T-helper 17 cell (primary cell): ENCODE measurements around the gene MYH11. TPM values are rescaled to one million over a fixed set of nuclear protein-coding genes. Genes with fewer than 3 reads are reported as not detected.

Source experiments
- ATAC-seq: fragments of 150-1000 bp; cut with Tn5 transposase; 2 replicates; pipeline ENCODE4 v1.10.0; 2021; ENCODE audit warnings: mild to moderate bottlenecking, moderate library complexity
- DNase-seq, 3 donors: peaks; one replicate each; pipeline versions ENCODE4 v3.0.0 to v3.0.0-alpha.2; 2020 to 2021
- H3K9me3 ChIP-seq: one replicate; pipeline ENCODE4 v1.7.0; 2013; ENCODE audit warnings: low read length, mild to moderate bottlenecking; ENCODE audit not compliant: control insufficient read depth, poor library complexity, severe bottlenecking
- H3K27ac Mint-ChIP-seq: one replicate; pipeline ENCODE4 v1.8.0; 2022; ENCODE audit warnings: mild to moderate bottlenecking, moderate library complexity, mixed read lengths
- H3K27me3 Mint-ChIP-seq: one replicate; pipeline ENCODE4 v1.8.0; 2022; ENCODE audit warnings: mixed read lengths
- H3K36me3 Mint-ChIP-seq: one replicate; pipeline ENCODE4 v1.8.0; 2022; ENCODE audit warnings: low read depth, mixed read lengths
- H3K4me1 Mint-ChIP-seq: one replicate; pipeline ENCODE4 v1.8.0; 2022; ENCODE audit warnings: mild to moderate bottlenecking, mixed read lengths
- H3K4me3 Mint-ChIP-seq: one replicate; pipeline ENCODE4 v1.8.0; 2022; ENCODE audit warnings: mild to moderate bottlenecking, moderate library complexity, mixed read lengths
- total RNA-seq, 4 donors: library from RNA in 2 of 4; stranded (reverse) in 2 of 4; gene quantifications; one replicate each; pipeline ENCODE4 v1.2.3 and lab custom pipeline; 2022 to 2026

Gene MYH11
- total RNA-seq, 2 donors from 2014 or later: 0.22 to 0.29 TPM

DNA sequence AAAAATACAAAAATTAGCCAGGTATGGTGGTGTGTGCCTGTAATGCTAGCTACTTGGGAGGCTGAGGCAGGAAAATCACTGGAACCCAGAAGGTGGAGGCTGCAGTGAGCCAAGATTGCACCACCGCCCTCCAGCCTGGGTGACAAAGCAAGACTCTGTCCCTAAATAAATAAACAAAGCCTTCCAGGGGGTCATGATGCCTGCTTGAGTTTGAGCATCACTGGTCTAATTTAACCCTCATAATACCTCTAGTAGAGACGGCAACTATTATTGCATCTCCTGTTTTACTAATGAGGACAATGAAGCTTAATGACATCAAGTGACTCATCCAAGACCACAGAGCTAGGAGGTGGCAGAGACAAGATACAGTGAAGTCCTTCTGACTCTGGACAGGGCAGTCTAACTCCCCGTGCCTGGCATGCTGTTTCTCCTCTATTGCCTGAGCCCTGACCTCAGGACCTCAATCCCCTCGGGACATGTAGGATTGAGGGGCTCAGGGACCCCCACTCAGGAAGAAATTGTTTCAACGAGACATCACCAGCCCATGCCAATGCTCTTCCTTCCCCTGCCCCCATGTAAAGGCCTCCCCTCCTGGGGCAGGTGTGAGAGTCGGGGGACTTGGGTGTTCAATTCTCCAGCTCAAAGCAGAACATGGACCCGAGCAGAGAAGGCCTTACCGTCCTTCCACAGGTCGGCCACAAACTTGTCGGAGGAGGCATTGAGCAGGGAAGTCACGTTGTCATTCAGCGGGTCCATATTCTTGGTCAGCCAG lies 103.9 kb downstream of the MYH11 start:
- H3K27ac Mint-ChIP-seq: no peak overlapping the region
- no peak for ATAC-seq
- no peaks in the 10 kb centered on the region for H3K9me3 ChIP-seq
- no peaks in the 10 kb centered on the region for H3K27me3 Mint-ChIP-seq
- peaks cover 5% of the 10 kb centered on the region for H3K36me3 Mint-ChIP-seq
- no peak for DNase-seq
- H3K4me3 Mint-ChIP-seq: no peak overlapping the region
- peaks cover 3% of the 10 kb centered on the region for H3K4me1 Mint-ChIP-seq

DNA sequence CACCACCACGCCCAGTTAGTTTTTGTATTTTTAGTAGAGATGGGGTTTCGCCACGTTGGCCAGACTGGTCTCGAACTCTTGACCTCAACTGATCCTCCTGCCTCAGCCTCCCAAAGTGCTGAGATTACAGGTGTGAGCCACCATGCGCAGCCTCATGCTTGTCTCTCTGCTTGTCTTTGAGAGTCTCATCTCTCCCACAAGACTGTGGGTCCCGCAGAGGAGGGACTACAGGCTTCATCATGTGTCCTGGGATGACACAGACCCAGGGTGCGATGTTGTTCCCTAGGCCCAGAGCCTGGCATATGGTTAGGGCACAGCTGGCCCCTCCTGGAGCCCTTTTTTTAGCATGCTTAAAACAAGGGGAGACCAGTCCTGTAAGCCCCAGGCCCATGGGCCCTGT lies 104.9 kb downstream of the MYH11 start:
- ATAC-seq: no peak
- no peaks in the 10 kb centered on the region for H3K9me3 ChIP-seq
- peaks cover 3% of the 10 kb centered on the region for H3K4me1 Mint-ChIP-seq
- H3K27me3 Mint-ChIP-seq: no peaks in the 10 kb centered on the region
- H3K36me3 Mint-ChIP-seq: peaks cover 8% of the 10 kb centered on the region
- DNase-seq: no peak
- H3K4me3 Mint-ChIP-seq: no peak overlapping the region
- no peak overlapping the region for H3K27ac Mint-ChIP-seq

DNA sequence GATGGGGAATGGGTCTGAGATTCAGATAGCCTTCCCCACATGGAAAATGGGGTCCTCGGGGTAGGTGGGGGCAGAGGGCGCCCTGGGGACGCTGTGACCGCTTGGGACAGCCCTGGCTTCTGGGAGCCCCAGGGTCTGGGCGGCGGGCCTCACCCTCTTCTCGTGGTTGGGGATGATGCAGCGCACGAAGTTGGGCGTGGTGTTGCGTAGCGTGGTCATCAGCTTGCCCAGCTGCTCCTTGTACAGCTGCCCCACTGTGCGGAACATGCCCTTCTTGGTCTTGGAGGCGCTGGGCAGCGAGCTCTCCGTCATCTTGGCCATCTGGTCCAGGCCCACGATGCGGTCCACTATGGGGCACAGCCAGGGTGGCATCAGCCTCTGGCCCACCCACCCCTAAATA lies 106.8 kb downstream of the MYH11 start:
- Mint-ChIP-seq H3K27me3 (no peaks in the 10 kb centered on the region), H3K36me3 (peaks cover 8% of the 10 kb centered on the region), H3K27ac (no peak overlapping the region), H3K4me1 (peaks cover 3% of the 10 kb centered on the region), H3K4me3 (no peak overlapping the region)
- no peak for ATAC-seq
- no peaks in the 10 kb centered on the region for H3K9me3 ChIP-seq
- DNase-seq: no peak

DNA sequence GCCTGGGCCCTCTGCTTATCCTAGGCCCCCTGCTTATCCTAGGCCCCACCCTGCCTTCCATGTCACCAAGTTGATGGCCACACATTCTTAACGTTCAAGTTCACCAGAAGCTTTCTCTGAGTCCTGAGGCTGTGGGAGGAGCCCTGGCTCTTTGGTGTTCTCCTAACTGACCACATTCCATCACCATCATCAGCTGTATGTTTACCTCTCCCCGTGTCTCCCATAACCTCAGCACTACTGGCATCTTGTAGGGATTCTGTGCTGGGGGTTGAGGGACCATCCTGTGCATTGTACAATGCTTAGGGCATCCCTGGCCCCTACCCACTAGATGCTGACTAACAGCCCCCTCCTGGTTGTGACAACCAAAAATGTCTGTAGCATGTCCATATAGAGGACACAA lies 107.5 kb downstream of the MYH11 start:
- H3K4me3 Mint-ChIP-seq: no peak overlapping the region
- H3K36me3 Mint-ChIP-seq: peaks cover 8% of the 10 kb centered on the region
- ATAC-seq: no peak
- no peaks in the 10 kb centered on the region for H3K9me3 ChIP-seq
- no peak for DNase-seq
- no peak overlapping the region for H3K27ac Mint-ChIP-seq
- no peaks in the 10 kb centered on the region for H3K27me3 Mint-ChIP-seq
- peaks cover 3% of the 10 kb centered on the region for H3K4me1 Mint-ChIP-seq

DNA sequence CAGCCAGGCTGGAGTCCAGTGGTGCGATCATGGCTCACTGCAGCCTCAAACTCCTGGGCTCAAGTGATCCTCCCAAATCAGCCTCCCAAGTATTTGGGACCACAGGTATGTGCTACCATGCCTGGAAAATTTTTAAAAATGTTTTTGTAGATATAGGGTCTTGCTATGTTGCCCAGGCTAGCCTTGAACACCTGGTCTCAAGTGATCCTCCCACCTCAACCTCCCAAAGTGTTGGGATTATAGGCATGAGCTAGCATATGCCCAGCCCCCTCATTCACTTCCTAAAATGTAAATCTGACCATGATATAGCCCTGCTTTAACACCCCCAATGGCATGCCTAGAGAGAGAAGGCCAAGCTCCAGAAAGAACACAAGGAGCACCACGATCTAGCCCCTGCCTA lies 108.2 kb downstream of the MYH11 start:
- H3K4me1 Mint-ChIP-seq: peaks cover 3% of the 10 kb centered on the region
- DNase-seq (no peak), ATAC-seq (no peak)
- H3K36me3 Mint-ChIP-seq: peaks cover 8% of the 10 kb centered on the region
- H3K4me3 Mint-ChIP-seq: no peak overlapping the region
- no peaks in the 10 kb centered on the region for H3K9me3 ChIP-seq
- no peaks in the 10 kb centered on the region for H3K27me3 Mint-ChIP-seq
- H3K27ac Mint-ChIP-seq: no peak overlapping the region

DNA sequence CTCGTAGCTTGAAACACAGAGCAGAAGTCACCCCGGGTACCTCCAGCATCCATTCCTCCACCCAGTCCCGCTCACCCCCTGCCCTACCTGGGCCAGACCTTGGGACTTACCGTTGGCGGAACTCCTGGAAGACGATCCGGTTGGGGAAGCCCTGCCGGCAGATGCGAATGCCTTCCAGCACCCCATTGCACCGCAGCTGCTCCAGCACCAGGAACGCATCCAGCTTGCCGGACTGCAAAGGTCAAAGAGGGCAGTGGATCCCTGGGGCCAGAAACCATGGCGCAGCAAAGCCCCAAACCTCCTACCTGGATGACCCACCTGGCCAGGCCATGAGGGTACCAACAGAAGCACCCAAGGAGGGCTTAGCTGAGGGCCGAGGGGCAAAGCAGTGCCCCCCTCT lies 108.9 kb downstream of the MYH11 start:
- no peaks in the 10 kb centered on the region for H3K27me3 Mint-ChIP-seq
- no peak for DNase-seq
- H3K36me3 Mint-ChIP-seq: peaks cover 8% of the 10 kb centered on the region
- peaks cover 3% of the 10 kb centered on the region for H3K4me1 Mint-ChIP-seq
- H3K27ac Mint-ChIP-seq: no peak overlapping the region
- H3K9me3 ChIP-seq: no peaks in the 10 kb centered on the region
- ATAC-seq: no peak
- H3K4me3 Mint-ChIP-seq: no peak overlapping the region

DNA sequence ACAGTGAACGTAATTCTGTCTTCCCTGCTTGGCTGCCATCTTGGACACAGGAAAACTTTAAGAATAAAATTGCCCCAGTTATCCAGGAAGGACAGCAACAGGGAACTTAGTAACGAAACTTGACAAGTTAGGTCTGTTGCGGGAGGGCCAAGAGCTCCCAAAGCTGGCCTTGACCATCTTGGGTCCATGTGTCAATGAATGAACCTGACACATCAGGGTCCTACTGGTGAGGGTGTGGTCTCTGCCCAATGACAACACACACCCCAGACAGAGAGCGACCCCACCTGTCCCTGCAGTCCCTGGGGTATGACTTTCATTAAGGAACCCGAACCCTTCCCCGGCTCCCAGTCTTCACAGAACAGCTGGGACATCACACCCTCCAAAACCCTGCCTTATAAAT lies 110.5 kb downstream of the MYH11 start:
- DNase-seq: no peak
- H3K27me3 Mint-ChIP-seq: no peaks in the 10 kb centered on the region
- H3K4me1 Mint-ChIP-seq: peaks cover 3% of the 10 kb centered on the region
- H3K9me3 ChIP-seq: peaks cover 2% of the 10 kb centered on the region
- H3K36me3 Mint-ChIP-seq: peaks cover 8% of the 10 kb centered on the region
- H3K27ac Mint-ChIP-seq: no peak overlapping the region
- no peak for ATAC-seq
- no peak overlapping the region for H3K4me3 Mint-ChIP-seq

DNA sequence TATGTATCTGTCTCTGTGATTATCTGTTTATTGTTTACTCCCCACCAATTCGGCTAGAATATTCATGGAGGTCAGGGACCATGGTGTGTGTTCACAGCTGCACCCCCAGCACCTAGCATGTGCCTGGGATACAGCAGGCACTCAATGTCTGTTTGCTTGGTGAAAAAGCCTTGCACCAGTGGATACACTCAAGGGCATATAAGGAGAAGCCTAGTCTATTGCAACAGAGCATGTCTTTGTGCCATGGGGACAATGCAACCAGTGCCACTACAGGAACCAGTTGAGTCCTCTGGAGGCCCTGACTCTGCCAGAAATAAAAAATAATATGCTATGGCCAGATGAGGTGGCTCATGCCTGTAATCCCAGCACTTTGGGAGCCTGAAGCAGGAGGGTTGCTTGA lies 113.2 kb downstream of the MYH11 start:
- H3K4me3 Mint-ChIP-seq: no peak overlapping the region
- H3K9me3 ChIP-seq: peaks cover 2% of the 10 kb centered on the region
- DNase-seq: no peak
- H3K4me1 Mint-ChIP-seq: peaks cover 2% of the 10 kb centered on the region
- H3K27me3 Mint-ChIP-seq: no peaks in the 10 kb centered on the region
- no peak for ATAC-seq
- H3K27ac Mint-ChIP-seq: no peak overlapping the region
- H3K36me3 Mint-ChIP-seq: peaks cover 8% of the 10 kb centered on the region

DNA sequence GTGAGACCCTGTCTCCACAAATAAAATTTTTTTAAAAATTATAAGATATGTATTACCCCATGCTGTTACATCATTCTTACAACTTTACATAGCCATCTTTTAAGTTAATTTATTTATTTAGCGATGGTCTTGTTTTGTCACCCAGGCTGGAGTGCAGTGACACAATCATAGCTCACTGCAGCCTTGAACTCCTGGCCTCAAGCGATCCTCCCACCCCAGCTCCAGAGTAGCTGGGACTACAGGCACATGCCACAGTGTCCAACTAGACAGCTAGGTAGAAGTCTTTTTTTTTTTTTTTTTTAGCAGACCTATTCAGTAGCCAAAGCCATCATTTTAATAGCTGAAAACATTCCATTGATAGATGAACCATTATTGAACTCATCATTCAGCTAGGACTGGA lies 114.1 kb downstream of the MYH11 start:
- H3K27me3 Mint-ChIP-seq: no peaks in the 10 kb centered on the region
- H3K36me3 Mint-ChIP-seq: peaks cover 5% of the 10 kb centered on the region
- H3K4me3 Mint-ChIP-seq: no peak overlapping the region
- no peak for DNase-seq
- peaks cover 2% of the 10 kb centered on the region for H3K4me1 Mint-ChIP-seq
- no peak overlapping the region for H3K27ac Mint-ChIP-seq
- ATAC-seq: no peak
- H3K9me3 ChIP-seq: peaks cover 2% of the 10 kb centered on the region

DNA sequence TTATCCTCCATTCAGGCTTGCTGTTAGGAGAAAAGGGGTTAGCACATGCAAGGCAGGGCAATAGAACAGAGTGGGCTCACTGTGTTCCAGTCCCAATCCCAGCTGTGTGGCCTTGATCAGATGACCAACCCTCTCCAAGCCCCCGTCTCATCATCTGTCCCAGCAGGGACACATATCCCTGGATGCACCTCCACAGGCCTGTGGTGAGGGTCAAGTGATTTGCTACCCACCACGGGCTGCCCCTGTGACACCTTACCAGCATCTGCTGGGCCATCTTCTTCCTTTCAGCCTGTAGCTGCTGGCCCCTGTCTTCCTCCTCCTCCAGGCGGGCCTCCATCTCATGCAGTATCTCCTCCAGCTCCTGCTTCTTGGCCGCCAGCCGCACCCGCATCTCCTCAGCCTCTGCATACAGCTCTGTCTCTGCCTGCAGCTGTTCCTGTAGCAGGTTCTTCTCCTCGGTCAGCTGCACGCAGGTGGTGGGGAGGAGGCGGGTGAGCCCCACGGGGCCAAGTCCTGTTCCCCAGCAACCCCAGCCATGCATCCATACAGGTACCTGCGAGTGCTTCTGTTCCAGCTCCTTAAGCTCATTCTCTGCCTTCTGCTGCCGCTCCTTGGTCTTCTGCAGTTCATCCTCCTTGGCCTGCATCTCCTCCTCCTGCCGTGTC lies 115.5 kb downstream of the MYH11 start:
- no peak overlapping the region for H3K27ac Mint-ChIP-seq
- no peak for DNase-seq
- no peaks in the 10 kb centered on the region for H3K27me3 Mint-ChIP-seq

DNA sequence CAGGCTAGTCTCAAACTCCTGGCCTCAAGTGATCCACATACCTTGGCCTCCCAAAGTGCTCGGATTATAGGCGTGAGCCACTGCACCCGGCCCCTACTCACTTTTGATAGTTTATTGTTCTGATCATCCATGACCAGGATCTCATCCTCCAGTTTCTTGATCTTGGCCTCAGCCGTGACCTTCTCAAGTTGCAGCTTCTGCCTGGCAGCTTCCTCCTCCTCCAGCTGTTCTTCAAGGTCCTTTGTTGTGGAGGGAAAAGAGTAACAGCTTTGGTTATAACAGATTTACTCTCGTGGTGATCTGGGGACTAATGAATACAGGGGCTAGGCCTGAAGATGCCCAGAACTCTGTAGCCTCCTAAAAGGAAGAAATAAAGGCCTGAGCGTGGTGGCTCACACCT lies 116.9 kb downstream of the MYH11 start:
- Mint-ChIP-seq H3K36me3 (peaks cover 6% of the 10 kb centered on the region), H3K27ac (no peak overlapping the region), H3K27me3 (no peaks in the 10 kb centered on the region), H3K4me3 (no peak overlapping the region), H3K4me1 (peaks cover 7% of the 10 kb centered on the region)
- ATAC-seq (no peak), DNase-seq (no peak)
- peaks cover 2% of the 10 kb centered on the region for H3K9me3 ChIP-seq

More for the DNA sequence above, 115.5 kb downstream of the MYH11 start:
- Mint-ChIP-seq H3K4me3 (no peak overlapping the region), H3K36me3 (peaks cover 6% of the 10 kb centered on the region), H3K4me1 (peaks cover 2% of the 10 kb centered on the region)
- no peak for ATAC-seq
- H3K9me3 ChIP-seq: peaks cover 2% of the 10 kb centered on the region

DNA sequence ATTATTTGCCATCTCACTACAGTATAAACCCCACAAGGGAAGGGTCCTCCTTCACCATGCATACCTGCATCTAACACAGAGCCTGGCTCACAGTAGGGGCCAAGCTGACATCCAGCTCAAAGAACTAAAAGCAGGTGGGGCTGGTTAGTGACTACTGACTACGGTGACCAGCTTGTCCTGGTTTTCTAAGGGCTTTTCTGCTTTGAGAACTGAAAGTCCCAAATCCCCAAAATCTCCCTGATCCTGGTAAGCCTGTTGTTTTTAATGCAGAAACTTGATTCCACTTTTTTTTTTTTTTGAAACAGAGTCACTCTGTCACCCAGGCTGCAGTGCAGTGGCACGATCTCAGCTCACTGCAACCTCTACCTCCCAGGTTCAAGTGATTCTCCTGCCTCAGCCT lies 117.4 kb downstream of the MYH11 start:
- DNase-seq (no peak), ATAC-seq (no peak)
- Mint-ChIP-seq H3K36me3 (peaks cover 6% of the 10 kb centered on the region), H3K4me1 (peaks cover 7% of the 10 kb centered on the region), H3K27ac (no peak overlapping the region), H3K27me3 (no peaks in the 10 kb centered on the region), H3K4me3 (no peak overlapping the region)
- H3K9me3 ChIP-seq: peaks cover 2% of the 10 kb centered on the region

DNA sequence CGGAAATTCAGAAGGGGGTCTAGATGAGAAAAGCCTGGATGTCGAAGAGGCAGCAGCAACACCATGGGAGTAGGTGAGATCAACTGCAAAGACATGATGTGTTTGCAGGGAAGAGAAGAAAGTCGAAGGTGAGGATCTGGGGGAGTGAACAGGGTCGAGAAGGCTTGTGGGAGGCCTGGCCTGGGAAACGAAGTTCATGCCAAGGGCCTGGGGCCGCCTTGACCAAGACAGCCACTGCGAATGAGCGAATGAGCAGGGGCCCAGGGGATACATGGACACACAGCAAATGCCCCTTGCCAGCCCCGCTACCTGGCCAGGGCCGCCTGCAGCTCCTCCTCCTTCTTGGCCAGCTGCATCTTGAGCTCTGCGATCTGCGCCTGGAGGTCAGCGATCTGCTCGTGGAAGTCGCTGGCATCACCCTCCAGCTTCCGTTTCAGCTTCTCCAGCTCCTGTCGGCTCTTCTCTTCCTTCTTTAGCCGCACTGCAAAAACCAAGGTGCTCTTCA lies 119.6 kb downstream of the MYH11 start:
- no peak overlapping the region for H3K4me3 Mint-ChIP-seq
- no peak for DNase-seq
- ATAC-seq: no peak
- peaks cover 11% of the 10 kb centered on the region for H3K4me1 Mint-ChIP-seq
- no peak overlapping the region for H3K27ac Mint-ChIP-seq
- H3K9me3 ChIP-seq: peaks cover 2% of the 10 kb centered on the region
- H3K27me3 Mint-ChIP-seq: no peaks in the 10 kb centered on the region
- H3K36me3 Mint-ChIP-seq: peaks cover 6% of the 10 kb centered on the region

DNA sequence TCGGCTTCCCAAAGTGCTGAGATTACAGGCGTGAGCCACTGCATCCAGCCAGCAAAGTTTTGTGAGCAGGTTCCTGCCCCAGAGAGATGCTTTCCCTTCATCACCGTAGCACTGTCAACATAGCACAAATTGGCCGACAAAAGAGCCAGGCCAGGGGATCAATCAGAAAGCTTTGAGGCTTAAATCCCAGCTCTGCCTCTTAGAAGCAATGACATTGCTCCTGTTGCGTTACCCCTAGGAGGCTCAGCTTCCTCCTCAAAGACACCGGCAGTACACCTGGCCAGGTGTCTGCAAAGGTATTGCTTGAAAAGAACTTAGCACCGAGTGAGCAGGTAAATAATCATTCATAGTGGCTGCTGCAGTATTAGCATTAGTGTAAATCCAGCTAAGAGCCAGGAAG lies 120.3 kb downstream of the MYH11 start:
- Mint-ChIP-seq H3K27me3 (no peaks in the 10 kb centered on the region), H3K4me1 (peaks cover 11% of the 10 kb centered on the region), H3K4me3 (no peak overlapping the region), H3K27ac (no peak overlapping the region), H3K36me3 (peaks cover 6% of the 10 kb centered on the region)
- no peaks in the 10 kb centered on the region for H3K9me3 ChIP-seq
- DNase-seq (no peak), ATAC-seq (no peak)
